ENCODE measurements around the gene KRT24. TPM values are rescaled to one million over a fixed set of nuclear protein-coding genes. Genes with fewer than 3 reads are reported as not detected.

Gene KRT24
- total RNA-seq, 2 experiments from 2014 or later = not detected

DNA sequence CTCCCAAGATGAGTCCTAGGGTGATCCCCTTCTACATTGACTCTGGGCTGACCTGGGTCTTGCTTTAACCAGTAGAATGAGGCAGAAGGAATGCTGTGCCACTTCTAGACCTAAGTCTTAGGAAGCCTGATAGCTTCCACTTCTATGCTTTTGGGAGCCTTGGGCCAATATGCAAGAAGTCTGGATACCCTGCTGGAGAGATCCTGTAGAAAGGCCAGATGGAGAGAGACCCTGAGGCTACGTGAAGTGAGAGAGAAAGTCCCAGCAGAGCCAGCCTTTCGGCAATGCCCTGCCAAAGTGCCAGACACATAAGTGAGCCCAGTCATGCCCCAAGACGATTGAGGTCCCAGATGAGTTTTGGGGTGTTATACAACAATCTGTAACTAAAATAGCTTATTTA, 40.3 kb downstream of the KRT24 start:
- no peaks in the 10 kb centered on the region for H3K9me3 Mint-ChIP-seq (ENCODE audit: low read depth)
- no peak overlapping the region for H3K4me3 Mint-ChIP-seq
- intact Hi-C loops (cut with DNase I, micrococcal nuclease) = no loop called here
- POLR2A ChIA-PET = no interaction called here
- H3K27ac Mint-ChIP-seq = no peak overlapping the region
- H3K4me1 Mint-ChIP-seq = peaks cover 11% of the 10 kb centered on the region
- DNase-seq = no peak
- no peaks in the 10 kb centered on the region for H3K36me3 Mint-ChIP-seq (ENCODE audit: low read depth)
- CTCF ChIA-PET = interaction anchor here (0.6 kb wide), 1 partner anchor 409 kb away, joined by 3 read pairs; no protein-coding TSS in a partner anchor
- H3K27me3 Mint-ChIP-seq = peaks cover 26% of the 10 kb centered on the region
- no peak for ATAC-seq

DNA sequence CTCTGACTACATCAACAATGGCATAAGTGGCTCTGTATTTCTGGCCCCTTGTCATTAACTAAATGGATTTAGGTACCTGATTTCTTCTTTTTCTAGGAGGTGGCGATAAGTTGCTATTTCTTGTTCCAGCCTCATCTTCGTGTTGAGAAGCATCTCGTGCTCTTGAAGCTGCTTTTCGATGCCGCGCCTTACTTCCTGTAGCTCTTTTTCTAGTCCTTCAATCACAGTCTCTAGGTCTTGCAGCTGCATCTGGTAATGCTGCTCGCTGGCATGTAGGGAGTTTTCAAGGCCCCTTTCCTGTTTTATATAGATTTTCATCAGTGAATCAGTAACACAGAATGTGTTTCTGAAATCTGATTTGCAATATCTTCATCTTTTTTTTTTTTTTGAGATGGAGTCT, 43.6 kb downstream of the KRT24 start:
- intact Hi-C loops (cut with DNase I, micrococcal nuclease) = no loop called here
- ATAC-seq (no peak), DNase-seq (peak; percentile 25)
- H3K4me3 Mint-ChIP-seq = no peak overlapping the region
- ChIA-PET POLR2A (interaction anchor here (0.7 kb wide), 1 partner anchor 16 kb away, joined by 11 read pairs; no protein-coding TSS in a partner anchor), CTCF (interaction anchor here (0.6 kb wide), 1 partner anchor 265 kb away, joined by 3 read pairs; no protein-coding TSS in a partner anchor)
- H3K9me3 Mint-ChIP-seq (ENCODE audit: low read depth) = no peaks in the 10 kb centered on the region
- peaks cover 14% of the 10 kb centered on the region for H3K27me3 Mint-ChIP-seq
- peaks cover 8% of the 10 kb centered on the region for H3K4me1 Mint-ChIP-seq
- H3K27ac Mint-ChIP-seq = no peak overlapping the region
- H3K36me3 Mint-ChIP-seq (ENCODE audit: low read depth) = no peaks in the 10 kb centered on the region

- H3K9me3 Mint-ChIP-seq (ENCODE audit: low read depth) = no peaks in the 10 kb centered on the region
- H3K36me3 Mint-ChIP-seq (ENCODE audit: low read depth) = no peaks in the 10 kb centered on the region
- no peak overlapping the region for H3K27ac Mint-ChIP-seq
- POLR2A ChIA-PET = no interaction called here
- peaks cover 5% of the 10 kb centered on the region for H3K4me1 Mint-ChIP-seq
- H3K27me3 Mint-ChIP-seq = peaks cover 8% of the 10 kb centered on the region
- H3K4me3 Mint-ChIP-seq = no peak overlapping the region
- CTCF ChIA-PET = no interaction called here
- no peak for ATAC-seq
- DNase-seq = no peak
- intact Hi-C loops (cut with DNase I, micrococcal nuclease) = no loop called here
Observed at GRCh38 chr17:40658396-40658795, 45.2 kb downstream of the KRT24 start.

DNA sequence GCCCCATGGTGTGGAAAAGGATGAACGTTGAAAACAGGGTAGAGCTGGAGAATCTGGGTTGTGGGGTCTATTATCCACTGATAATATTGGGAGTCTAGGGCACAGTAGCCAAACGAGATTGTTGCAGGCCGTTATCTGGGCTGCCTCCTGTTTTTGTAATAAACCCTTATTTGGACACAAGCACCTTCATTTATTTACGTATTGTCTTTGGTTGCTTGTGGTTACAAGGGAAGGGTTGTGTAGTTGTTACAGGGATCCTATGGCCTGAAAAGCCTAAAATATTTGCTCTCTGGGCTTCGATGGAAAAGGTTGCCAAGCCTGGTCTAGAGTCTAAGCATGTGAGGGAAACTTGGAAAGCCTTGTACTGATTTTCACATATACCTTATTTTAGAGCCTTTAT, 51.6 kb downstream of the KRT24 start:
- no peak for DNase-seq
- H3K4me3 Mint-ChIP-seq = no peak overlapping the region

GRCh38 chr17:40648384-40648968, 55.1 kb downstream of the KRT24 start:
- ChIA-PET POLR2A (interaction anchor here (0.6 to 2.9 kb wide), 7 partner anchors 29 to 1017 kb away, joined by 3 to 22 read pairs (median 4); no protein-coding TSS in a partner anchor), CTCF (interaction anchor here (0.7 to 3.5 kb wide), 6 partner anchors 24 to 1603 kb away, joined by 3 to 18 read pairs (median 4); no protein-coding TSS in a partner anchor)
- Mint-ChIP-seq H3K36me3 (ENCODE audit: low read depth) (peaks cover 20% of the 10 kb centered on the region), H3K9me3 (ENCODE audit: low read depth) (no peaks in the 10 kb centered on the region), H3K4me3 (peak overlapping the region; percentile 97), H3K4me1 (peaks cover 35% of the 10 kb centered on the region), H3K27ac (peak overlapping the region; percentile 99), H3K27me3 (no peaks in the 10 kb centered on the region)
- peak; percentile 35 for ATAC-seq
- no peak for DNase-seq
- intact Hi-C loops (cut with DNase I, micrococcal nuclease) = loop anchor here (1.0 to 2.0 kb wide), 3 partner anchors 28 to 87 kb away; no protein-coding TSS in a partner anchor

More for the DNA sequence above, 51.6 kb downstream of the KRT24 start:
- H3K9me3 Mint-ChIP-seq (ENCODE audit: low read depth) = no peaks in the 10 kb centered on the region
- H3K27me3 Mint-ChIP-seq = no peaks in the 10 kb centered on the region
- peaks cover 4% of the 10 kb centered on the region for H3K36me3 Mint-ChIP-seq (ENCODE audit: low read depth)
- no peak for ATAC-seq
- H3K4me1 Mint-ChIP-seq = peaks cover 10% of the 10 kb centered on the region
- no peak overlapping the region for H3K27ac Mint-ChIP-seq
- ChIA-PET POLR2A (no interaction called here), CTCF (interaction anchor here (1.1 kb wide), 1 partner anchor 14 kb away, joined by 3 read pairs; no protein-coding TSS in a partner anchor)
- intact Hi-C loops (cut with DNase I, micrococcal nuclease) = no loop called here

Other genes with a start within 250 kb of the KRT24 start
- 10 to 100 TPM; 10.8 to 12.8 TPM for gene TNS4, start 202.1 kb downstream of the KRT24 start, total RNA-seq
- gene CCR7, start 138.3 kb downstream of the KRT24 start, total RNA-seq = 100 to 1,000 TPM; 325 to 389 TPM
- 100 to 1,000 TPM in 1 of 2 experiments, 10 to 100 TPM in 1; 99.7 to 122 TPM for gene SMARCE1, start 55.9 kb downstream of the KRT24 start, total RNA-seq
- gene KRT222, start 38.6 kb downstream of the KRT24 start, total RNA-seq = not detected
- not detected for gene KRT25, start 51.6 kb upstream of the KRT24 start, total RNA-seq
- not detected for gene KRT26, start 68.4 kb upstream of the KRT24 start, total RNA-seq
- not detected for gene KRT27, start 78.8 kb upstream of the KRT24 start, total RNA-seq
- not detected for gene KRT28, start 96.2 kb upstream of the KRT24 start, total RNA-seq
- 10 to 100 TPM; 20.2 to 35.9 TPM for gene KRT10, start 118.9 kb upstream of the KRT24 start, total RNA-seq
- not detected for gene KRT12, start 163.5 kb upstream of the KRT24 start, total RNA-seq
- gene KRT20, start 181.5 kb upstream of the KRT24 start, total RNA-seq = not detected
- gene KRT23, start 233.9 kb upstream of the KRT24 start, total RNA-seq = not detected

All from activated CD4-positive, alpha-beta T cell treated with anti-CD3 and anti-CD28 coated beads for 36 hours (primary cell).